ENCODE results near the gene SBSN. TPM values are rescaled to one million over a fixed set of nuclear protein-coding genes. Genes with fewer than 3 reads are reported as not detected.

SBSN gene
- 10 to 100 TPM in 2 of 12 donors, 1 to 10 TPM in 1, under 1 TPM in 1, not detected in 8; 0.24 to 26.7 (median 8.1) TPM for polyA plus RNA-seq (ENCODE audit: insufficient read length in 12 of 12)
- long read RNA-seq, donor 1 = 0 reads
- long read RNA-seq, donor 2 = 0 reads
- long read RNA-seq, donor 3 = 0 reads
- long read RNA-seq, donor 4 = 0 reads
- long read RNA-seq, donor 5 = 0 reads
- long read RNA-seq, donor 6 = 0 reads
- long read RNA-seq, donor 7 = 0 reads
- long read RNA-seq, donor 8 = 0 reads
- long read RNA-seq, donor 9, partial matches to known transcripts = 0 of 4 reads
- long read RNA-seq, donor 9, other reads (novel, unspliced or antisense) = 0 of 4 reads
- long read RNA-seq, donor 10 = 0 reads
- long read RNA-seq, donor 11 = 0 reads

- DNase-seq = no peak
Observed at GRCh38 chr19:35528218-35529038, at the start of gene SBSN. Gene SBSN (minus strand): TSS chr19:35528311. CDS start chr19:35528281, 30 bp downstream.

GRCh38 chr19:35571406-35571965, 43.4 kb upstream of the SBSN start:
- no peak for DNase-seq

GRCh38 chr19:35569281-35569781, 41.2 kb upstream of the SBSN start:
- no peak for DNase-seq

- DNase-seq = no peak
Observed at GRCh38 chr19:35566738-35567137, 38.6 kb upstream of the SBSN start.

GRCh38 chr19:35565016-35565856, 37.1 kb upstream of the SBSN start:
- no peak for DNase-seq

- no peak for DNase-seq
Observed at GRCh38 chr19:35563207-35563829, 35.2 kb upstream of the SBSN start, which contains the start of gene ATP4A. Gene ATP4A (minus strand): TSS chr19:35563658. CDS start chr19:35563629, 29 bp downstream.

GRCh38 chr19:35562776-35563175, 34.7 kb upstream of the SBSN start:
- no peak for DNase-seq

- no peak for DNase-seq
Observed at GRCh38 chr19:35562336-35562735, 34.2 kb upstream of the SBSN start.

GRCh38 chr19:35561436-35561835, 33.3 kb upstream of the SBSN start:
- DNase-seq = no peak

- DNase-seq = no peak
Observed at GRCh38 chr19:35560677-35561076, 32.6 kb upstream of the SBSN start.

GRCh38 chr19:35560271-35560670, 32.2 kb upstream of the SBSN start:
- DNase-seq = no peak

- DNase-seq = no peak
Observed at GRCh38 chr19:35559781-35560180, 31.7 kb upstream of the SBSN start.

- no peak for DNase-seq
Observed at GRCh38 chr19:35559281-35559659, 31.2 kb upstream of the SBSN start.

GRCh38 chr19:35558400-35559280, 30.5 kb upstream of the SBSN start:
- DNase-seq = no peak

GRCh38 chr19:35557539-35558399, 29.7 kb upstream of the SBSN start:
- peak; percentile 16 for DNase-seq

- no peak for DNase-seq
Observed at GRCh38 chr19:35556846-35557538, 28.9 kb upstream of the SBSN start.

GRCh38 chr19:35556025-35556590, 28.0 kb upstream of the SBSN start:
- no peak for DNase-seq

All from muscle of arm (tissue), 14 donors.